PC-9 (cell line): ENCODE data around the gene ADGRE3. TPM values are rescaled to one million over a fixed set of nuclear protein-coding genes. Genes with fewer than 3 reads are reported as not detected.

Experiments
- BruUV-seq: library from RNA; stranded (reverse); fragments of 400-500 nt; replicated peaks from 2 replicates; lab custom pipeline; 2021; lab: Mats Ljungman, UMichigan
- CTCF ChIA-PET: fragments of 300-600 bp; sonication (Branson Sonifier 250); formaldehyde crosslinking; loops from one replicate; lab custom pipeline; 2022; ENCODE audit warnings: antibody characterized with exemption; lab: Charles Lee
- POLR2A ChIA-PET: fragments of 300-600 bp; sonication (Branson Sonifier 250); formaldehyde crosslinking; loops from one replicate; lab custom pipeline; 2022; ENCODE audit warnings: antibody characterized with exemption; ENCODE audit not compliant: unreplicated experiment; lab: Charles Lee
- DNase-seq, 2 experiments: peaks; one replicate each; pipeline versions ENCODE4 v3.0.0 to v3.0.0-alpha.2; 2015 to 2022; ENCODE audit warnings: mixed read lengths in 1 of 2
- H2AFZ ChIP-seq: fragments of 200-600 bp; sonication (generic); 2 replicates; pipeline ENCODE4 v1.8.1; 2017; ENCODE audit warnings: antibody characterized with exemption
- H3F3A ChIP-seq: fragments of 200-600 bp; sonication (generic); 2 replicates; pipeline ENCODE4 v1.8.1; 2017; ENCODE audit warnings: antibody characterized with exemption, mild to moderate bottlenecking, low read depth; ENCODE audit not compliant: insufficient read depth
- H3K27ac ChIP-seq: fragments of 200-600 bp; sonication (generic); 2 replicates; pipeline ENCODE4 v1.6.1; 2016; ENCODE audit warnings: mixed run types
- H3K27me3 ChIP-seq: fragments of 200-600 bp; sonication (generic); 2 replicates; pipeline ENCODE4 v1.6.1; 2016; ENCODE audit warnings: low read depth, mixed run types; ENCODE audit not compliant: insufficient read depth
- H3K36me3 ChIP-seq: fragments of 200-600 bp; sonication (generic); 2 replicates; pipeline ENCODE4 v1.6.1; 2016; ENCODE audit warnings: low read depth, mixed run types
- H3K4me1 ChIP-seq: fragments of 200-600 bp; sonication (generic); replicated peaks from 2 replicates; pipeline ENCODE4 v1.6.1; 2016; ENCODE audit warnings: mixed run types; ENCODE audit not compliant: insufficient read depth
- H3K4me2 ChIP-seq: fragments of 200-600 bp; sonication (generic); 2 replicates; pipeline ENCODE4 v1.6.1; 2017; ENCODE audit warnings: mixed run types
- H3K4me3 ChIP-seq: fragments of 200-600 bp; sonication (generic); 2 replicates; pipeline ENCODE4 v1.6.1; 2016; ENCODE audit warnings: mixed run types
- H3K79me2 ChIP-seq: fragments of 200-600 bp; sonication (generic); 2 replicates; pipeline ENCODE4 v1.6.1; 2017; ENCODE audit warnings: low read depth, mixed run types
- H3K9me2 ChIP-seq: fragments of 200-600 bp; sonication (generic); 2 replicates; pipeline ENCODE4 v1.8.1; 2017; ENCODE audit warnings: mild to moderate bottlenecking; ENCODE audit not compliant: insufficient read depth
- H3K9me3 ChIP-seq: fragments of 200-600 bp; sonication (generic); 2 replicates; pipeline ENCODE4 v1.8.1; 2016; ENCODE audit warnings: low read depth; ENCODE audit not compliant: insufficient read depth
- H4K20me1 ChIP-seq: fragments of 200-600 bp; sonication (generic); 2 replicates; pipeline ENCODE4 v1.8.1; 2017; ENCODE audit not compliant: insufficient read depth
- EZH2 ChIP-seq: fragments of 200-600 bp; sonication (generic); IDR thresholded peaks from 2 replicates; pipeline ENCODE4 v1.8.0; 2017; ENCODE audit warnings: antibody characterized with exemption, low read depth
- intact Hi-C: fragments of 100-400 bp; cut with micrococcal nuclease; formaldehyde crosslinking; loops from one replicate; pipeline ENCODE4 v1.10.0; 2022; ENCODE audit not compliant: unreplicated experiment
- total RNA-seq: library from RNA; stranded (reverse); gene quantifications from 2 replicates; pipeline ENCODE4 v1.2.3, GENCODE V29; 2021
- TF ChIP-seq, protein P1 (sequence below): fragments of 200-600 bp; sonication (generic); conservative IDR thresholded peaks from 2 replicates; pipeline ENCODE4 v1.6.1; 2017; ENCODE audit warnings: mixed run types, antibody characterized with exemption, mild to moderate bottlenecking, moderate library complexity

The ADGRE3 gene
- total RNA-seq, 1 experiment from 2014 or later, result not detected

DNA sequence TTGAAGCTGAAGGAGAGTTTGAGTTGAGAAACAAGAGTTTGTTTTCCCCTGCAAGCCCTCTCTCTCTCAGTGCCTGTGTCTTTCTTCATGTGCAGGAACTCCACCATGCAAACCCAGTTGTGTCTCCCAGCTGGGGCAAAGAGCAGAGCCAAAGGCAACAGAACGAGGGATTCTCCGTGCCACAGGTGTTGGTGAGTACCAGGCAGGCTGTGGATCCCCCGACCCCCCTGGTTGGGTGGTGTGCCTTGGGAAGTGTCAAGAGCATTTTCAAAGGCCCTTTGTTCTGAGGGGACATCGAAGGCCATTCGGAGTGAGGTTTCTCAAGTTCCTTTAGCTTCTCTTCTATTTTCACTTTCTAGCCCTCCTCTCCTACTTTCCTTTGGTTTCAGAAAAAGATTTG, 20.8 kb upstream of the ADGRE3 start:
- H3F3A ChIP-seq, result peaks cover 9% of the 10 kb centered on the region
- no peak overlapping the region for H3K4me3 ChIP-seq
- no peak for DNase-seq
- no peak overlapping the region for H2AFZ ChIP-seq
- no peaks in the 10 kb centered on the region for H3K27me3 ChIP-seq
- no TSS peak for BruUV-seq
- H3K9me3 ChIP-seq, result no peaks in the 10 kb centered on the region
- peaks cover 10% of the 10 kb centered on the region for H3K4me1 ChIP-seq
- H3K79me2 ChIP-seq, result 0 out of 2 replicates have a peak, but pooled peaks cover 8% of the 10 kb centered on the region
- no peaks in the 10 kb centered on the region for H4K20me1 ChIP-seq
- H3K36me3 ChIP-seq, result 0 out of 2 replicates have a peak, but pooled peaks cover 4% of the 10 kb centered on the region
- intact Hi-C loops, result no loop called here
- no peak overlapping the region for H3K27ac ChIP-seq
- H3K4me2 ChIP-seq, result no peak overlapping the region
- POLR2A ChIA-PET, result no interaction called here
- CTCF ChIA-PET, result no interaction called here
- no peaks in the 10 kb centered on the region for H3K9me2 ChIP-seq
- no peak for TF ChIP-seq EZH2
- TF ChIP-seq, protein P1, sequence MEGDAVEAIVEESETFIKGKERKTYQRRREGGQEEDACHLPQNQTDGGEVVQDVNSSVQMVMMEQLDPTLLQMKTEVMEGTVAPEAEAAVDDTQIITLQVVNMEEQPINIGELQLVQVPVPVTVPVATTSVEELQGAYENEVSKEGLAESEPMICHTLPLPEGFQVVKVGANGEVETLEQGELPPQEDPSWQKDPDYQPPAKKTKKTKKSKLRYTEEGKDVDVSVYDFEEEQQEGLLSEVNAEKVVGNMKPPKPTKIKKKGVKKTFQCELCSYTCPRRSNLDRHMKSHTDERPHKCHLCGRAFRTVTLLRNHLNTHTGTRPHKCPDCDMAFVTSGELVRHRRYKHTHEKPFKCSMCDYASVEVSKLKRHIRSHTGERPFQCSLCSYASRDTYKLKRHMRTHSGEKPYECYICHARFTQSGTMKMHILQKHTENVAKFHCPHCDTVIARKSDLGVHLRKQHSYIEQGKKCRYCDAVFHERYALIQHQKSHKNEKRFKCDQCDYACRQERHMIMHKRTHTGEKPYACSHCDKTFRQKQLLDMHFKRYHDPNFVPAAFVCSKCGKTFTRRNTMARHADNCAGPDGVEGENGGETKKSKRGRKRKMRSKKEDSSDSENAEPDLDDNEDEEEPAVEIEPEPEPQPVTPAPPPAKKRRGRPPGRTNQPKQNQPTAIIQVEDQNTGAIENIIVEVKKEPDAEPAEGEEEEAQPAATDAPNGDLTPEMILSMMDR, result no peak

DNA sequence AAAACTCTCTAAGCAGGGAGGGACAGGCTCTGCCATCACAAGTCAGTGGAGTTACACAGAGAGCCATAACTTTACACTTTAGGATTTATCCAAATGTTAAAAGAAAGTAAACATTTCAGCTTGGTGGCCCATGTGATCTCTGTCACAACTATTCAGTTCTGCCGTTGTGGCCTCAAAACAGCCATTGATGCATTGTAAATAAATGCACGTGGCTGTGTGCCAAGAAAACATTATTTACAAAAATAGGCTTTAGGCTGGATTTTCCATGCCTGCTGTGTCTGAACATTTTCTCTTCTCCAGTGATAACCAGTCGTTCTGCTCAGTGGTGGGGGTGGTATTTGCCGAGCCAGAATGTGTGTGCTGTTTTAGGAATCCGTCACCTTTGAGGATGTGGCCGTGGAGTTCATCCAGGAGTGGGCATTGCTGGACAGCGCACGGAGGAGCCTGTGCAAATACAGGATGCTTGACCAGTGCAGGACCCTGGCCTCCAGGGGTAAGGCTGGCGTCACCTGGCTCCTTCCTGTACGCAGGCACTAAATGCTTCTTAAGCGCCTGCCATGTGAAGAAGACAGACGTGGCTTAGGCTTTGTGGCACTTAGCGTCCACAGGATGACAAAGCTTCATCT, 20.1 kb upstream of the ADGRE3 start:
- Histone ChIP-seq H3K27ac (no peak overlapping the region), H3K36me3 (0 out of 2 replicates have a peak, but pooled peaks cover 3% of the 10 kb centered on the region), H3K27me3 (no peaks in the 10 kb centered on the region), H3F3A (peaks cover 12% of the 10 kb centered on the region), H3K79me2 (0 out of 2 replicates have a peak, but pooled peaks cover 8% of the 10 kb centered on the region), H2AFZ (no peak overlapping the region), H3K4me1 (peaks cover 10% of the 10 kb centered on the region), H3K4me2 (no peak overlapping the region), H3K9me3 (no peaks in the 10 kb centered on the region), H4K20me1 (no peaks in the 10 kb centered on the region), H3K4me3 (no peak overlapping the region), H3K9me2 (no peaks in the 10 kb centered on the region)
- TF ChIP-seq, protein P1, result no peak
- TF ChIP-seq EZH2, result no peak
- ChIA-PET CTCF (no interaction called here), POLR2A (no interaction called here)
- BruUV-seq, result no TSS peak
- intact Hi-C loops, result no loop called here
- no peak for DNase-seq

DNA sequence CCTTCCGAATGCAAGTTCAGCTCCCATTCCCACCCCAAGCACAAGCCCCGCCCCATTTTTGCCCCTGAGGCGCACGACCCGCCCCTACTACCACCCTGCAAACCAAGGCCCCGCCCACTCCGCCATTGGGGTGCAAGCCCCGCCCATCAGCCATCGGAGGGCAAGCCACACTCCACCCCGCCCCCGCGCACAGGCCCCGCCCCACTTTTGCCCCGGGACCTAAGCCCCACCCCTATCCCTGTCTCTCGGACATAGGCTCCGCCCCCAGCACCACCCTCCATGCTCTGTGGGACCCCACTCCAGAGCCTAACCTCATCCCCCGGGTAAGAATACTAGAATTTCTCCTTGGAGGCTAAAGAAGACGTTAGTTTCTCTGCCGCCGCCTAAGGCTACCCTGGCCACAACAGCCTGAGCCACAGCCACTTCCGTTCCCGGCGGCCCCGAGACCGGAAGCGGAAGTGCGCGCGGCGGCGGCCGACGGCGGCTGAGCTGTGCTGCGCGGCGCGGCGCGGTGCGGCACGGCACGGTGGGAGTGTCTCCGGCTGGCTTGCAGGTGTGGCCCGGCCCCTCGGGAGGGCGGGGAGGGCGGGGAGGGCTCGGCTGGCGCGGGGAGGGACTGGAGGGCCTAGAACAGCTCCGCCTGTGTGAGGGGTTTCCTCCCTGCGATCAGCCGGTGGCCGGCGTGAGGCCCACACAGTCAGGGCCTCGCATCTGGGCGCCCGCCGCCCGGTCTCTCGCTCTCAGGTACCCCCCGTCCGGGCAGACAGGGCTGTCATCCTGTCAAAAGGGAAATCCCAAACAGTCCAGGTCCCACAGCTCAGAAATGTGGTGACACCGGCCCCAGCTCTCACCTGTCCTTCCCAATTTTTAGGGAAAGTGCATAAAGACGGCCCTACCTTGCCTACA, 15.2 kb upstream of the ADGRE3 start, which contains the start of gene ZNF333:
TSS of gene ZNF333 (plus strand) at position 451 of the 906 bp plus-strand sequence. CDS start 3,444 bp downstream, outside the sequence.
- Histone ChIP-seq H3K27ac (peak within 1 kb of the TSS; percentile 88), H2AFZ (peak within 1 kb of the TSS; percentile 78), H3K79me2 (0 out of 2 replicates have a peak, but pooled peaks cover 8% of the 10 kb centered on the region), H3F3A (peaks cover 21% of the 10 kb centered on the region), H3K4me3 (peak within 1 kb of the TSS; percentile 69), H3K4me1 (peaks cover 16% of the 10 kb centered on the region), H3K9me3 (no peaks in the 10 kb centered on the region), H3K36me3 (no peaks in the 10 kb centered on the region), H3K4me2 (peak within 1 kb of the TSS; percentile 80), H3K9me2 (no peaks in the 10 kb centered on the region), H4K20me1 (no peaks in the 10 kb centered on the region), H3K27me3 (no peaks in the 10 kb centered on the region)
- DNase-seq, result peak; percentile 78 to 92
- no TSS peak for BruUV-seq
- ChIA-PET POLR2A (interaction anchor here (0.6 to 0.9 kb wide), 10 partner anchors 97 to 1454 kb away, joined by 3 to 16 read pairs (median 8); partner anchors contain the start of gene NDUFB7), CTCF (interaction anchor here (0.6 to 2.0 kb wide), 4 partner anchors 116 to 553 kb away, joined by 4 to 12 read pairs (median 5); partner anchors contain the start of gene ASF1B)
- intact Hi-C loops, result loop anchor here (2.0 to 5.0 kb wide), 2 partner anchors 115 to 553 kb away; partner anchors contain the start of gene ASF1B
- TF ChIP-seq EZH2, result no peak
- TF ChIP-seq, protein P1, result no peak
